HepG2 (cell line): ENCODE measurements around the gene HLF. TPM values are rescaled to one million over a fixed set of nuclear protein-coding genes. Genes with fewer than 3 reads are reported as not detected.
A peak's percentile ranks its signal among the peaks of the same experiment; 100 is the strongest.

Experiments
- AFF4 ChIP-seq: sonication (generic); formaldehyde crosslinking; IDR thresholded peaks from 2 replicates; pipeline ENCODE4 v1.4.0; 2020; ENCODE audit warnings: missing genetic modification reagents
- MAX ChIP-seq: IDR thresholded peaks from 2 replicates; pipeline ENCODE4 v1.6.1; 2012; ENCODE audit warnings: inconsistent platforms
- MXD4 ChIP-seq: IDR thresholded peaks from 2 replicates; pipeline ENCODE4 v1.6.1; 2016; ENCODE audit warnings: mild to moderate bottlenecking, missing biosample characterization, missing genetic modification reagents
- SOX6 ChIP-seq, 2 experiments: fragments of 450-650 bp in 1 of 2; sonication (generic) in 1 of 2; formaldehyde crosslinking in 1 of 2; IDR thresholded peaks; 2 replicates each; pipeline versions ENCODE4 v1.4.0 to v1.6.1; 2017 to 2020; ENCODE audit warnings: antibody characterized with exemption in 1 of 2, mild to moderate bottlenecking in 1 of 2, missing genetic modification reagents in 1 of 2
- SP140L ChIP-seq: sonication (generic); formaldehyde crosslinking; IDR thresholded peaks from 2 replicates; pipeline ENCODE4 v1.4.0; 2020; ENCODE audit warnings: missing genetic modification reagents, borderline replicate concordance
- THAP9 ChIP-seq: sonication (generic); formaldehyde crosslinking; IDR thresholded peaks from 2 replicates; pipeline ENCODE4; 2020; ENCODE audit warnings: missing genetic modification reagents, mild to moderate bottlenecking, borderline replicate concordance
- polyA plus RNA-seq, 8 experiments: library from polyadenylated mRNA; depleted of rRNA in 3 of 8; stranded (reverse) in 7 of 8; unstranded in 1 of 8; fragments of >200 nt; fragmentation: Illumina TruSeq in 4 of 8; extraction: Trizol in 4 of 8; gene quantifications; 2 replicates each; pipeline versions ENCODE4 v1.2.1 to v1.2.3, GENCODE V29; 2011 to 2016; ENCODE audit warnings: low read depth in 4 of 8, missing spikeins in 1 of 8, mixed read lengths in 1 of 8; ENCODE audit not compliant: insufficient read depth in 1 of 8
- total RNA-seq, 5 experiments: library from RNA; depleted of rRNA; stranded (reverse); fragments of >200 nt; fragmentation: Illumina TruSeq; extraction: Trizol; gene quantifications; 2 replicates each; pipeline ENCODE4 v1.2.3, GENCODE V29; 2016; ENCODE audit warnings: low read depth in 1 of 5
- TF ChIP-seq, protein P1 (sequence below): sonication (generic); formaldehyde crosslinking; IDR thresholded peaks from 2 replicates; pipeline ENCODE4 v1.4.0; 2020; ENCODE audit warnings: mild to moderate bottlenecking, missing genetic modification reagents

The HLF gene
- total and polyA plus RNA-seq, 2 of the 13 experiments (the other 11 are each of a cell fraction or from before 2014, with no cell fraction given), result 202 to 346 TPM

- TF ChIP-seq, protein P1, sequence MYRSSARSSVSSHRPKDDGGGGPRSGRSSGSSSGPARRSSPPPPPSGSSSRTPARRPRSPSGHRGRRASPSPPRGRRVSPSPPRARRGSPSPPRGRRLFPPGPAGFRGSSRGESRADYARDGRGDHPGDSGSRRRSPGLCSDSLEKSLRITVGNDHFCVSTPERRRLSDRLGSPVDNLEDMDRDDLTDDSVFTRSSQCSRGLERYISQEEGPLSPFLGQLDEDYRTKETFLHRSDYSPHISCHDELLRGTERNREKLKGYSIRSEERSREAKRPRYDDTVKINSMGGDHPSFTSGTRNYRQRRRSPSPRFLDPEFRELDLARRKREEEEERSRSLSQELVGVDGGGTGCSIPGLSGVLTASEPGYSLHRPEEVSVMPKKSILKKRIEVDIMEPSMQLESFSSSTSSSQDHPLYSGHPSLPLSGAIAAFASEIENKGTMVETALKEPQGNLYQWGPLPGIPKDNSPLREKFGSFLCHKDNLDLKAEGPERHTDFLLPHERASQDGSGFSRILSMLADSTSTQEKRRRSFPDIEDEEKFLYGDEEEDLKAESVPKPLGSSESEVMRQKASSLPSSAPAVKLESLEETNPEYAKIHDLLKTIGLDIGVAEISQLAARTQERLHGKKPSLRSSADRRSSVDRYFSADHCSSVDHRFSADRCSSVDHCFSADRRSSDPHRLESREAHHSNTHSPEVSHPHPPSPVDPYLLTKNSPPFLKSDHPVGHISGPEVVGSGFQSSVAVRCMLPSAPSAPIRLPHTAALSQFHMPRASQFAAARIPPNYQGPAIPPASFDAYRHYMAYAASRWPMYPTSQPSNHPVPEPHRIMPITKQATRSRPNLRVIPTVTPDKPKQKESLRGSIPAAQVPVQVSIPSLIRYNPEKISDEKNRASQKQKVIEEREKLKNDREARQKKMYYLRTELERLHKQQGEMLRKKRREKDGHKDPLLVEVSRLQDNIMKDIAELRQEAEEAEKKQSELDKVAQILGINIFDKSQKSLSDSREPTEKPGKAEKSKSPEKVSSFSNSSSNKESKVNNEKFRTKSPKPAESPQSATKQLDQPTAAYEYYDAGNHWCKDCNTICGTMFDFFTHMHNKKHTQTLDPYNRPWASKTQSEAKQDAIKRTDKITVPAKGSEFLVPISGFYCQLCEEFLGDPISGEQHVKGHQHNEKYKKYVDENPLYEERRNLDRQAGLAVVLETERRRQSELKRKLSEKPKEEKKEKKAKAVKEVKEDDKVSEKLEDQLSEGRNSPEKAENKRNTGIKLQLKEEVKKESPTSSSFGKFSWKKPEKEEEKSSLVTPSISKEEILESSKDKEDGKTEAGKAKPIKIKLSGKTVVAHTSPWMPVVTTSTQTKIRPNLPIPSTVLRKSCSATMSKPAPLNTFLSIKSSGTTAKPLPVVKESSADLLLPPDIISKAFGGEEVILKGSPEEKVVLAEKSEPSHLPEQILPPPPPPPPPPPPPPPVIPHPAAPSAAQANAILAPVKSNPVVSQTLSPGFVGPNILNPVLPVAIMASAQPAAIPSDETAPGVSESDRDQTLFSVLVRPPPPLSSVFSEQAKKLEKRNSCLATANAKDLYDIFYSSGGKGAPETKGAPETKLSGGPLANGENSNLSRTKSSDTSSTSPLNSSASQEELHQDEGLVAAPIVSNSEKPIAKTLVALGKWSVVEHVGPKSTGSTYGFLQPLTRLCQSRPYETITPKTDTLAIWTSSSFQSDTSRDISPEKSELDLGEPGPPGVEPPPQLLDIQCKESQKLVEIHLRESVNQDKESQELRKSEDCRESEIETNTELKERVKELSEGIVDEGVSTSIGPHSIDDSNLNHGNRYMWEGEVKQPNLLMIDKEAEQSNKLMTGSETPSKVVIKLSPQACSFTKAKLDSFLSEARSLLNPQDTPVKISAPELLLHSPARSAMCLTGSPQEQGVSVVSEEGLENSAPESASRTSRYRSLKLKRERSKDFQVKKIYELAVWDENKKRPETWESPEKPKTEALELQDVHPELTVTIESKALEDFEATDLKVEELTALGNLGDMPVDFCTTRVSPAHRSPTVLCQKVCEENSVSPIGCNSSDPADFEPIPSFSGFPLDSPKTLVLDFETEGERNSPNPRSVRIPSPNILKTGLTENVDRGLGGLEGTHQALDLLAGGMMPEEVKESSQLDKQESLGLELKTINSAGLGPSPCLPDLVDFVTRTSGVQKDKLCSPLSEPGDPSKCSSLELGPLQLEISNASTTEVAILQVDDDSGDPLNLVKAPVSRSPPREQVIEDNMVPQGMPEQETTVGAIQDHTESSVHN, result peak; percentile 52; the same call in 1 of the 2 replicates
- TF ChIP-seq MAX, result peak; percentile 36; the same call in 1 of the 2 replicates
- no peak for TF ChIP-seq SP140L
- no peak for TF ChIP-seq MXD4 (CRISPR knock-in tag)
- no peak for TF ChIP-seq SOX6 (IDR thresholded peaks at IDR 0.05)
- peak; percentile 42 for TF ChIP-seq SOX6 (CRISPR knock-in tag; IDR thresholded peaks at IDR 0.05)
- TF ChIP-seq THAP9 (CRISPR knock-in tag), result peak; percentile 49; the same call in 1 of the 2 replicates
- peak; percentile 92 for TF ChIP-seq AFF4 (CRISPR knock-in tag)
Measured at GRCh38 chr17:55295411-55296170, 30.8 kb downstream of the HLF start (continued).
